Activated gamma-delta T cell treated with anti-CD3 and anti-CD28 coated beads, Interleukin-2, amount 50 U/mL, for 16 hours (primary cell): ENCODE measurements around the gene PDCD1LG2.
"Not testable (repeated sequence)": the region's sequence is repeated elsewhere in the genome, so short reads cannot be mapped to it uniquely, and the experiment has no call there.

Source experiments
- DNase-seq: peaks from one replicate; pipeline ENCODE4 v3.0.0-alpha.2; 2020; ENCODE audit warnings: low read depth

Gene PDCD1LG2

GRCh38 chr9:5510360-5510931, at the start of gene PDCD1LG2:
Gene PDCD1LG2, plus strand, starts transcription at chr9:5510531. Its CDS starts 12,016 bp downstream, at chr9:5522547.
- DNase-seq: no peak

DNA sequence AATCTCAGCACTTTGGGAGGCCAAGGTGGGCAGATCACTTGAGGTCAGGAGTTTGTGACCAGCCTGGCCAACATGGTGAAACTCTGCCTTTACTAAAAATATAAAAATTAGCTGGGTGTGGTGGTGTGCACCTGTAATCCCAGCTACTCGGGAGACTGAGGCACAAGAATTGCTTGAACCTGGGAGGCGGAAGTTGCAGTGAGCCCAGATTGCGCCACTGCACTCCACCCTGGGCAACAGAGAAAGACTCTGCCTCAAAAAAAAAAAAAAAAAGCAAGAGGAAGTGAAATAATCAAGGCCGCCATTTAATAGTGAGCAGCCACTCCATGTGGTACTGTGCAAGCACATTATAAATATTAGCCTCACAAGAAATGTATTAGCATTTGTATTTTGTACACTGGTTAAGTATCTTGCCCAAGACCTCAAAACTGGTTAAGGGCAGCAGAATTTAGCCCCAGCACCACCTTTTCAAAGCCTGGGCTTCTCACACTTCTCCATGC, 45.5 kb upstream of the PDCD1LG2 start:
- not testable (repeated sequence) for DNase-seq

GRCh38 chr9:5466005-5466404, 44.3 kb upstream of the PDCD1LG2 start:
- no peak for DNase-seq

GRCh38 chr9:5466766-5467165, 43.6 kb upstream of the PDCD1LG2 start:
- DNase-seq: no peak

DNA sequence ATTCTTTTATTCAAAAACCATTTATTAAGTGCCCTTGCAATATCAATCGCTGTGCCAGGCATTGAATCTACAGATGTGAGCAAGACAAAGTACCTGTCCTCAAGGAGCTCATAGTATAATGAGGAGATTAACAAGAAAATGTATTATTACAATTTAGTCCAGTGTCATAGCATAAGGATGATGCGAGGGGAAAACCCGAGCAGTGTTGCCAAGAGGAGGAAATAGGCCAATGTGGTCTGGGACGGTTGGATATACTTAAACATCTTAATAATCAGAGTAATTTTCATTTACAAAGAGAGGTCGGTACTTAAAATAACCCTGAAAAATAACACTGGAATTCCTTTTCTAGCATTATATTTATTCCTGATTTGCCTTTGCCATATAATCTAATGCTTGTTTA, 41.5 kb upstream of the PDCD1LG2 start:
- DNase-seq: no peak

DNA sequence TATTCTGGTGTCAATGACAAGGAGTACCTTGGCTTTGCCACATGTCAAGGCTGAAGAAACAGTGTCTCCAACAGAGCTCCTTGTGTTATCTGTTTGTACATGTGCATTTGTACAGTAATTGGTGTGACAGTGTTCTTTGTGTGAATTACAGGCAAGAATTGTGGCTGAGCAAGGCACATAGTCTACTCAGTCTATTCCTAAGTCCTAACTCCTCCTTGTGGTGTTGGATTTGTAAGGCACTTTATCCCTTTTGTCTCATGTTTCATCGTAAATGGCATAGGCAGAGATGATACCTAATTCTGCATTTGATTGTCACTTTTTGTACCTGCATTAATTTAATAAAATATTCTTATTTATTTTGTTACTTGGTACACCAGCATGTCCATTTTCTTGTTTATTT, 40.2 kb upstream of the PDCD1LG2 start:
- no peak for DNase-seq

- DNase-seq: no peak
Observed at GRCh38 chr9:5470816-5471215, 39.5 kb upstream of the PDCD1LG2 start.

DNA sequence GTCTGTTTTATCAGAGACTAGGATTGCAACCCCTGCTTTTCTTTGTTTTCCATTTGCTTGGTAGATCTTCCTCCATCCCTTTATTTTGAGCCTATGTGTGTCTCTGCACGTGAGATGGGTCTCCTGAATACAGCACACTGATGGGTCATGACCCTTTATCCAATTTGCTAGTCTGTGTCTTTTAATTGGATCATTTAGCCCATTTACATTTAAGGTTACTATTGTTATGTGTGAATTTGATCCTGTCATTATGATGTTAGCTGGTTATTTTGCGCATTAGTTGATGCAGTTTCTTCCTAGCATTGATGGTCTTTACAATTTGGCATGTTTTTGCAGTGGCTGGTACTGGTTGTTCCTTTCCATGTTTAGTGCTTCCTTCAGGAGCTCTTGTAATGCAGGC, 34.7 kb upstream of the PDCD1LG2 start:
- not testable (repeated sequence) for DNase-seq

DNA sequence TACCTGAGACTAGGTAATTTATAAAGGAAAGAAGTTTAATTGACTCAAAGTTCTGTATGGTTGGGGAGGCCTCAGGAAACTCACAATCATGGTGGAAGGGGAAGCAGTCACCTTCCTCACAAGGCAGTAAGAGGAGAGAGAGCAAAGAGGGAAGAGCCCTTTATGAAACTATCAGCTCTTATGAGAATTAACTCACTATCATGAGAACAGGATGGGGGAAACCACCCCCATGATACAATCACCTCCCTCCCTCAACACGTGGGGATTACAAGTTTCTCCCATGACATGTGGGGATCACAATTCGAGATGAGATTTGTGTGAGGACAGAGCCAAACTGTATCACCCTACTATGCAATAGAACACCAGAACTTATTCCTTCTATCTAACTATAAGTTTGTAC, 32.1 kb upstream of the PDCD1LG2 start:
- no peak for DNase-seq

- no peak for DNase-seq
Observed at GRCh38 chr9:5479994-5480694, 30.2 kb upstream of the PDCD1LG2 start.

GRCh38 chr9:5480919-5481318, 29.4 kb upstream of the PDCD1LG2 start:
- no peak for DNase-seq

DNA sequence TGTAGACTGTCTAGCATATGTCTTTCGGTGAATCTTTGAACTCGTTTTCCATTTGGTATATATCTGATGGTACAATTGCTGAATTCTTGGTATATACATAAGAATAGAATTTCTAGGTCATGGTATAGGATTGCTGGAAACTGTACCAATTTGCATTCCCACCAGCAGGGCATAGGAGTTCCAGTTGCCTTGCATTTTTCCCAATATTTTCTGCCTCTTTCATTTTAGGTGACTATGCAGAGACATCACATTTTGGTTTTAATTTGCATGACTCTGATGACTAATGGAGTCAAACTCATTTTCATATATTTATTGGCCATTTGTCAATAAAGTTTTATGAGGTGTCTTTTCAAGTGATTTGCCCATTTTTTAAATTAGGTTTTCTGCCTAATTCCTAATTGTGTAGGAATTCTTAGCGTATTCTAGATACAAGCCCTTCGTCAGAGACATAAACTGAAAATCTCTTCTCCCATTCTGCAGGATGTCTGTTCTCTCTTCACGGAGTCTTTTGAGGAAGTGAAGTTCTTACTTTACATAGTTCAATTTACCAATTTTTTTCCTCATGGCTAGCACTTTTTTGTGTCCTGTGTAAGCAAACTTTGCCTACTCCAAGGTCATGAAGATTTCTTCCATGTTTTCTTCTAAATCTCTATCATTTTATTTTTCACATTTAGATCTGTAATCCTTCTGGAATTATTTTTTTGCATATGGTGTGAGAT, 28.9 kb upstream of the PDCD1LG2 start:
- no peak for DNase-seq

- no peak for DNase-seq
Observed at GRCh38 chr9:5482194-5482593, 28.1 kb upstream of the PDCD1LG2 start.

DNA sequence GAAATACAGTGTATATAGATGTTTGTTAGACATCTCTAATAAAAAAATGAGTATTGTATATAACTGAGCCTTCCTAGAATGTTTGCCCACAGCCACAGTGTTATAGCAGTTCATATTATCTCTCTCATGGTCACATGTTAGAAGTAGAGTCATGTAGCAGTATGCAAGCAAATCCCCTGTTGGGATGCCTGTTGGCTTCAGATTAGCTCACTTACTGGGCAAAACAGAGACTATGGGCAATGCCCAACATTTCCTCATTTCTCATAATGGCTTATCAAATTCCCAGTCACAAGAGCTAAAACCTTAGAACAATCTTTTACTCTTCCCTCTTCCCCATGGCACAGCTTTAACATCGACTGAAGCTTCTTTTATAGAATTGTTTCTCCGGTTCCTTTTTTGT, 27.0 kb upstream of the PDCD1LG2 start:
- DNase-seq: no peak

- DNase-seq: no peak
Observed at GRCh38 chr9:5485378-5486085, 24.8 kb upstream of the PDCD1LG2 start.

GRCh38 chr9:5486988-5487387, 23.3 kb upstream of the PDCD1LG2 start:
- no peak for DNase-seq

DNA sequence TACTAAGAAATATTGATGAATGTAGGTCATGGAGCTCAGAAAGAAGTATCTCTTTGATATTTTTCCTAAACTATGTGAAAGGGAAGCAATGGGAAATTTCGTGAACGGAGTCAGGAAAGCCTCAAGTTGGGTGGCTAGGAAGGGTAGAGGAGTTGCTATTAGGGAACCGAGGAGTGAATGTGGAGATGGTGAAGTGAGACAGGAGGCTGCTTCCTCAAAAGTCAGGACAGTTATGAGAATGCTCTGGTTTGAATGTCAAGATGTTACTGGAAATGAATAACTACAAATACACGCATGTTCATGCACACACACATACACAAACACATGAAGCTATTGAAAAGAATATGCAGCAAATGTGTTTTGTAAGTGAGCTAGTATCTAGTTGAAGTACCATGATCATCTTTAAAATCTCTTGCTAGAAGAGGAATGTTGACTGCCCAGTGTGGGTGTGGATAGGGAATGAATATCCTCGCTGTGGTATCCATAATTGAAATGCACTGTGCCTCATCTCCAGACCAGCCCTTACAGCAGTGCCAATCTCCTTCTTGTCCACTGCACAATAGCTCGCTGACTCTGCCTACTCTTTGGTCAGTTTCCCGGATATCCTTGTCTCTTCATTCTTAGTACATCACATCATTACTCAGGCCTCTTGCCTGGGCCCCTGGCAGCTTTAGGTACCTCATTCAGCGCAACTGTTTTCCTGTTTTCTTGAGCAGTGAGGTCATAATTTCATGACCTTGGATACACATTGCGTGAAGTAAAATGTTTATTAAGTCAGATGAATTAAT, 21.9 kb upstream of the PDCD1LG2 start:
- DNase-seq: no peak

- no peak for DNase-seq
Observed at GRCh38 chr9:5489630-5490490, 20.5 kb upstream of the PDCD1LG2 start.

DNA sequence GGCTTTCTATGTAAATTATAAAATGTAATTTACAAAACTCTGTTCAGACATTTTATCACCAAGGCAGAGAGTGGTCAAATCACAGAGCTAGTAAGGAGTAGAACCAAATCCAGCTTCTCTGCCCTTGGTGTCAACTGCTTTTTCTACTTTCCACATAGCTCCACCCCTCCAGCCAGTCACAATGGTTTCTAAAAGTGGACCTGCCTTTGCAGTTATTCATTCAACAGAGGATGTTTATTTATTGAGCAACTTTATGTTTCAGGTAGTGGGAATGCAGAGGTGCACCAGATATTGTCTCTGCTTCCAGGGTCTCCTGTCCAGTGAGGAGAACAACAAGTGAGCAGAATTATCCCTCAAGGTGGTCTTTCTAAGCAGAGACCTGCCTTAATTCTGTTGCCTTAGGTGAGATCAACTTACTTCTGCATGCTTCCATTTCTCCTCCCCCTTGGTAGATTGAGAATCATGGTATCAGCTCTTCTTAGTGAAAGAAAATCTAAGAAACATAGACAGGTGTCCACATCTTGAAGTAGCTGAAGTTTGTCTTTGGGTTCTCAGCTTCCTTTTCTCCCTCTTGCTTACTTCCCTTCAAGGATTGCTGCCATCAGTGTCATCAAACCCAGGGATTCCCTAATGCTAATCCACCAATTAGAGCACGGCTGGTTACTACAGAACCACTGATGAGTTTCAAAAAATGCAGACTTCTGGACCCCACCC, 17.2 kb upstream of the PDCD1LG2 start:
- no peak for DNase-seq
